Common myeloid progenitor, CD34-positive (primary cell): ENCODE results near the gene C20orf202.

ENCODE experiments used
- CTCF ChIA-PET: fragments of 350-600 bp; sonication (Branson Sonifier 250); formaldehyde crosslinking; loops from one replicate; lab custom pipeline; 2021; ENCODE audit warnings: antibody characterized with exemption; lab: Charles Lee
- POLR2A ChIA-PET: fragments of 350-600 bp; sonication (Branson Sonifier 250); formaldehyde crosslinking; loops from one replicate; lab custom pipeline; 2021; ENCODE audit warnings: antibody characterized with exemption; lab: Charles Lee
- DNase-seq, 3 donors: peaks; one replicate each; pipeline versions ENCODE4 v3.0.0 to v3.0.0-alpha.2; 2013
- H3K27ac ChIP-seq, 2 experiments: 1 replicate in 1 of 2; 2 replicates in 1 of 2; pipeline ENCODE4 v1.7.0; 2013; ENCODE audit warnings: inconsistent platforms in 2 of 2, low read length in 2 of 2, mild to moderate bottlenecking in 2 of 2, low read depth in 1 of 2, moderate library complexity in 1 of 2; ENCODE audit not compliant: severe bottlenecking in 2 of 2, insufficient read depth in 1 of 2, poor library complexity in 1 of 2
- H3K27me3 ChIP-seq, 5 experiments: replicated peaks in 2 of 5; 1 replicate in 3 of 5; 2 replicates in 2 of 5; pipeline versions ENCODE4 v1.6.1 to v1.7.0; 2013; ENCODE audit warnings: low read length in 4 of 5, mild to moderate bottlenecking in 2 of 5, moderate library complexity in 2 of 5, inconsistent platforms in 1 of 5; ENCODE audit not compliant: insufficient read depth in 5 of 5, control insufficient read depth in 4 of 5
- H3K36me3 ChIP-seq, 4 experiments: 1 replicate in 2 of 4; 2 replicates in 2 of 4; pipeline versions ENCODE4 v1.6.1 to v1.7.0; 2013; ENCODE audit warnings: low read length in 3 of 4, control low read depth in 1 of 4, mild to moderate bottlenecking in 1 of 4; ENCODE audit not compliant: control insufficient read depth in 4 of 4, insufficient read depth in 4 of 4
- H3K4me1 ChIP-seq, 4 experiments: 1 replicate in 3 of 4; 2 replicates in 1 of 4; pipeline versions ENCODE4 v1.6.1 to v1.7.1; 2013; ENCODE audit warnings: low read length in 3 of 4, mild to moderate bottlenecking in 3 of 4, control low read depth in 1 of 4, inconsistent platforms in 1 of 4, moderate library complexity in 1 of 4; ENCODE audit not compliant: control insufficient read depth in 4 of 4, insufficient read depth in 4 of 4; ENCODE audit errors: control extremely low read depth in 1 of 4
- H3K4me3 ChIP-seq, 7 experiments: 1 replicate in 4 of 7; 2 replicates in 3 of 7; pipeline versions ENCODE4 v1.5.1 to v1.7.0; 2013; ENCODE audit warnings: mild to moderate bottlenecking in 7 of 7, low read length in 6 of 7, moderate library complexity in 6 of 7, inconsistent platforms in 2 of 7, low read depth in 2 of 7, control low read depth in 1 of 7; ENCODE audit not compliant: insufficient read depth in 4 of 7, control insufficient read depth in 1 of 7; ENCODE audit errors: extremely low read depth in 1 of 7
- H3K9me3 ChIP-seq, 5 experiments: 1 replicate in 4 of 5; 2 replicates in 1 of 5; pipeline versions ENCODE4 v1.6.1 to v1.7.1; 2013; ENCODE audit warnings: low read length in 4 of 5, mild to moderate bottlenecking in 2 of 5, inconsistent platforms in 1 of 5, low read depth in 1 of 5, moderate library complexity in 1 of 5; ENCODE audit not compliant: control insufficient read depth in 4 of 5, insufficient read depth in 2 of 5; ENCODE audit errors: control extremely low read depth in 1 of 5
- WGBS: methylation state at CpG from one replicate; pipeline ENCODE4 v1.1.5; 2013; ENCODE audit not compliant: insufficient coverage; 5-methylcytosine and 5-hydroxymethylcytosine counted together

C20orf202 gene

DNA sequence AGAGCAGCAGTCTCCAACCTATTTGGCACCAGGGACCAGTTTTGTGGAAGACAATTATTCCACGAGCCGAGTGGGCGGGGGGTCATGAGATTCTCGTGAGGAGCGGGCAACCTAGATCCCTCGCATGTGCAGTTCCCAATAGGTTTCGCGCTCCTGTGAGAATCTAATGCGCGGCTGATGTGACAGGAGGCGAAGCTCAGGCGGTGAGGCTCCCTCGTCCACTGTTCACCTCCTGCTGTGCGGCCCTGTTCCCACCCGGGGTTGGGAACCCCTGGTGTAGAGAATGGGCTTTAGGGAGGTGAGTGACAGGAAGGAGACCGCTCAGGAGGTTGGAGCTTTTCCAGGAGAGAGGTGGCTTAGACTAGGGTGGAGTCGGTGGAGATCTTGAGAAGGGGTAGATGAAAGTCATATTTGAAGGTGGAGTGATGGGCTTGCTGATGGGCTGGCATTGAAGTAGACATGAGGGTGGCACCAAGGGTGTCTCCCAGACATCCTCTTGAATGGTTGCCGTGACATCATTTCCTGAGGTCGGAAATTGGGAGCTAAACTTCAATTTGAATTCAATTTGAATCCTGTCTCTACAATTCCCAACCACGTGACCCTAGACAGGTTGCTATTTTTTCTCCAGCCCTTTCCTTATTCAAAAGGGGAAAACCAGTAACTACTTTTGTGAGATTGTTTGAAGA is 21.1 kb downstream of the C20orf202 start:
- H3K9me3 ChIP-seq = no peaks in the 10 kb centered on the region
- H3K27ac ChIP-seq = no peak overlapping the region
- H3K36me3 ChIP-seq = no peaks in the 10 kb centered on the region
- no peak overlapping the region for H3K4me3 ChIP-seq
- peaks cover 6 to 46% (median 22%) of the 10 kb centered on the region in 5 experiments for H3K27me3 ChIP-seq
- DNase-seq = no peak
- POLR2A ChIA-PET = no interaction called here
- H3K4me1 ChIP-seq = peaks cover 0 to 18% (median 12%) of the 10 kb centered on the region in 4 experiments
- CTCF ChIA-PET = no interaction called here
- 91% methylated on average over 18 of the region's 20 CpGs for WGBS

DNA sequence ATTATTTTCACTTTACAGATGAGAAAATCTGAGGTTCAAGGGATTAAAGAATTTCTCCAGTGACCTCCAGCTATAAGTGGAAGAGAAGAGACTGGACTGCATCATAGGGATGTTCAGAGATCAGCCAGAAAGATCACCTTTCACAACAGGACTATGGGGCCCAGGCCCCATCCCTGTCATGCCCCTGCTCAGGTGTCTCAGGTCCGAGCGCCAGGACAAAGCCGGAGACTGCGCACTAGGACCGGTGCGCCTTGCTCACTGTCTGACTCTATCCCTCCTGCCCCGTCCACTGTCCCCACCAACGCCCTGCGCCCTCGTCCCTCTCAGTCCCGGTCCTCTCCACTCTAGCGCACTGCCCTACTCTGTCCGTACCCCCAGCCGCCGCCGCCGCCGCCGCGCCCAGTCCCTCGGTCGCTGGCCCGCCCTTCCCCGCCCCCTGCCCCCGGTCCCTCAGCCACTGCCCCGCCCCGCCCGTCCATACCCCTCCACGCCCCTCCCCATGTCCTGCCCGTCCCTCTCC is 22.1 kb downstream of the C20orf202 start:
- ChIA-PET POLR2A (no interaction called here), CTCF (interaction anchor here (0.8 kb wide), 1 partner anchor 13 kb away, joined by 3 read pairs; no protein-coding TSS in a partner anchor)

DNA sequence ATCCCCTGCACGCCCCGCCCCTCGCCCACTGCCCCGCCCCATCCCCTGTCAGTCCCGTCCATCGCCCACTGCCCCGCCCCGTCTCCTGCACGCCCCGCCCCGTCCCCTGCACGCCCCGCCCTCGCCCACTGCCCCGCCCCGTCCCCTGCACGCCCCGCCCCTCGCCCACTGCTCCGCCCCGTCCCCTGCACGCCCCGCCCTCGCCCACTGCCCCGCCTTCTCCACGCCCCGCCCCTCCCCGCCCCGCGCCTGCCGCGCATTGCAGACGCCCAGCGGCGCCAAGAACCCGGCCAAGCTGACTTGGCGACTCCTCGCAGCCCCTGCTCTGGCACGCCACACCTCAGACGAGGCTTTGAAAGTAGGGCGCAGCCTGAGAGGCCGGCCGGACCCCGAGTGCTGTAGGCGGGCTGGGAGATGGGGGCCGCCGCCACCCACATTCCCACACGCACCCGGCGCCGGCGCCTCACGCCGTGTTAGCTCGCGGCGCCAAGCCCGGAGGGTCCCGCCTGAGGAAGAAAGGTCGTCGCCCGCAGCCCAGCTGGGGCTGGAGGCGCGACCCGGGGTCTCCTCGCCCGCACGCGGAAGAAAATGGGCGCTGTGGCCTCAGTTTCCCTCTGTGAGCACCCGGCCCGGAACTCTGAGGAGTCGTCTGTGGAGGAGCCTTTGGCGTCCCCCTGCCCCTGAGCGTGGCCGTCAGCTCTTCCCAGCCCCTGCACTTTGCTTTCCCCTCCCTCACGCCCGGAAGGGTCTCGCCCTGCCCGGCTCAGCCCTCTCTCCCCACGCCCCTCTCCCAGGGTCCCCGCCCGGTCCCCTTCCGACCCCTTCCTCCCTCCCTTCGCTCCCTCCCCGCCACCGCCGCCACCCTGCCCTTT is 22.8 kb downstream of the C20orf202 start, which contains the start of gene RAD21L1:
Gene RAD21L1 (plus strand): TSS at position 262 of the 872 bp plus-strand sequence. CDS start 2,410 bp downstream, outside the sequence.
- under 1% methylated on average over 50 of the region's 88 CpGs for WGBS
- Histone ChIP-seq H3K36me3 (no peaks in the 10 kb centered on the region), H3K27me3 (peaks cover 9 to 63% (median 23%) of the 10 kb centered on the region in 5 experiments), H3K4me3 (peak within 1 kb of the TSS; percentile 13 to 71 (median 62)), H3K27ac (no peak within 1 kb of the TSS), H3K9me3 (no peaks in the 10 kb centered on the region), H3K4me1 (peaks cover 0 to 18% (median 12%) of the 10 kb centered on the region in 4 experiments)
- POLR2A ChIA-PET = no interaction called here
- CTCF ChIA-PET = interaction anchor here (0.8 kb wide), 1 partner anchor 13 kb away, joined by 3 read pairs; no protein-coding TSS in a partner anchor
- DNase-seq = peak; percentile 54 to 77 (median 66)

More for the DNA sequence above, 22.1 kb downstream of the C20orf202 start:
- Histone ChIP-seq H3K27ac (no peak overlapping the region), H3K4me1 (peaks cover 0 to 18% (median 12%) of the 10 kb centered on the region in 4 experiments), H3K27me3 (peaks cover 9 to 56% (median 22%) of the 10 kb centered on the region in 5 experiments), H3K36me3 (no peaks in the 10 kb centered on the region), H3K9me3 (no peaks in the 10 kb centered on the region), H3K4me3 (peak overlapping the region in 5 of 7 experiments; percentile 10 to 70 (median 44))
- no peak for DNase-seq
- 9% methylated on average over 14 of the region's 30 CpGs for WGBS

DNA sequence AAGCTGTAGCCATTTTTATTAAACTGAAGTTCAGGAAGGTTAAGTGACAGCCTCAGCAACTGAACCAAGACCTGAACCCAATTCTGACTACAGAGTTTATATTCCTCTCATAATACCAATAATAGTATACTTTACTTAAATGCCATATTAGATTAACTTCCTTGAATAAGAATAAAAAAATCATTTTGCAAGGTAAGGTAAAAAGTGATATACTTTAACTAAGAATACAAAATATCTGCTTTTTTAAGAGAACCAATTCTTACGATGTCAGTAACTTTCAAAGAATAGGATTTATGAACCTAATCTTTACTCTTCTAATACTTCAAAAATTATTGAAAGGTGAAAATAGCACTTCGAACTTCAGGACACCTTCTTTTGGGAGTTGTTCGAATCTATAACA is 26.3 kb downstream of the C20orf202 start:
- POLR2A ChIA-PET = no interaction called here
- Histone ChIP-seq H3K27me3 (peaks cover 9 to 77% (median 34%) of the 10 kb centered on the region in 5 experiments), H3K36me3 (no peaks in the 10 kb centered on the region), H3K4me1 (peaks cover 0 to 18% (median 12%) of the 10 kb centered on the region in 4 experiments), H3K27ac (no peak overlapping the region), H3K9me3 (no peaks in the 10 kb centered on the region), H3K4me3 (no peak overlapping the region)
- WGBS = 83% methylated on average over 2 of the region's 3 CpGs
- no peak for DNase-seq
- CTCF ChIA-PET = interaction anchor here (0.6 kb wide), 1 partner anchor 18 kb away, joined by 3 read pairs; no protein-coding TSS in a partner anchor

DNA sequence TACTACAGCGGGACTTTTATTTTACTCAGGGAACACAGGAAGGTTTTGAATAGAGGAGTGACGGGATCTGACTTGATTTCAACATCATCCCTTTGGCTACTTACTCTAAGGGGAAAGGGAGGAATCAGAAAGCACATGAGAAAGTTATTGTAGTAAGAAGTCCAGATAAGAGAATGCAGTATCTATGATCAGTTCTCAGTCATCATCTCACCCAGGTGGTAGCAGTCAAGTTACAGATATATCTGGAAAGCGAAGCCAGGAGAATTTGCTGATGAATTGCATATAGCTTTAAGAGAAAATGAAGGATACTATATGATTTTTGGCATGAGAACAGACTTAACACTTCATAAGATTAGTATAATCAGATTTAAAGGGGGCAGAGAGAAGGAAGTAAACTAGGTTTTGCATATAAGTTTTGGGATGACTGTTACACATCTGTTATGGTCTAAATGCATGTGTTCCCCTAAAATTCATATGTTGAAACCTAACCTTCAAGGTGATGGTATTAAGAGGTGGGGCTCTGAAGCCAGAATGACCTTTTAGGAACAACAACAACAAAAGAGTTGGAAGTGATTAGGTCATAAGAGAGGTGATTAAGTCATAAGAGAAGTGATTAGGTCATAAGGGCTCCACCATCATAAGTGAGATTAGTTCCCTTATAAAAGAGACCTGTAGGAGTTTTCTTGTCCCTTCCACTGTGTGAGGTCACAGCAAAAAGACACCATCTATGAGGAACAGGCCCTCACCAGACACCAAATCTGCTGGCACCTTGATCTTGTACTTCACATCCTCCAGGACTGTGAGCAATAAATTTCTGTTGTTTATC is 29.2 kb downstream of the C20orf202 start:
- no peak overlapping the region for H3K27ac ChIP-seq
- no CpG with 5 or more reads among the region's 3 CpGs for WGBS
- peaks cover 5 to 70% (median 30%) of the 10 kb centered on the region in 5 experiments for H3K27me3 ChIP-seq
- DNase-seq = no peak
- ChIA-PET POLR2A (no interaction called here), CTCF (no interaction called here)
- H3K36me3 ChIP-seq = no peaks in the 10 kb centered on the region
- H3K9me3 ChIP-seq = no peaks in the 10 kb centered on the region
- H3K4me1 ChIP-seq = no peaks in the 10 kb centered on the region
- no peak overlapping the region for H3K4me3 ChIP-seq

DNA sequence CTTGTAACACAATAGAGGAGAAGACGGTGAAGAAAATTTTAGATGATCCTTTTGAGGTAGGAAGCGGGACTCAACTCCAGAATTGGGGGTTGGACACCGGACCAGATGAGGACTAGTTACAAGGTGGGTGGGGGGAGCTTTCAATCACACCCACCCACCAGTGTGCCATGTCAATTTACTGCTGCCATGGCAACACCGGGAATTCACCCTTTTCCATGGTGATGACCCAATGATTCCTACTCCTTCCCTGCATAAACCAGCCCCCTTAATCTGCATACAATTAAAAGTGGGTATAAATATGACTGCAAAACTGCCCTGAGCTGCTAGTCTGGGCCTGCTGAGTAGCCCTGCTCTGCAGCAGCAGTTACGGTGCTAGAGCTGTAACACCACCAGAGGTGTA is 37.3 kb downstream of the C20orf202 start:
- Histone ChIP-seq H3K4me1 (peaks cover 4 to 14% (median 8%) of the 10 kb centered on the region in 4 experiments), H3K4me3 (no peak overlapping the region), H3K27me3 (peaks cover 0 to 33% (median 17%) of the 10 kb centered on the region in 5 experiments), H3K9me3 (no peaks in the 10 kb centered on the region), H3K27ac (no peak overlapping the region), H3K36me3 (no peaks in the 10 kb centered on the region)
- ChIA-PET CTCF (interaction anchor here (0.7 to 1.1 kb wide), 2 partner anchors 9 to 15 kb away, joined by 3 to 5 read pairs; no protein-coding TSS in a partner anchor), POLR2A (no interaction called here)
- no peak for DNase-seq
- WGBS = 100% methylated on average over 2 of the region's 5 CpGs
